Ovary (tissue), 3 donors: ENCODE results near the gene REPS2.

Source experiments
- CTCF ChIP-seq, 3 donors: fragments of 450-650 bp in 2 of 3; fragments of 200-600 bp in 1 of 3; IDR thresholded peaks; one replicate each; pipeline versions ENCODE4 v1.5.1 to v1.8.0; 2016 to 2022; ENCODE audit warnings: antibody characterized with exemption in 3 of 3, mild to moderate bottlenecking in 1 of 3
- POLR2A ChIP-seq: fragments of 450-650 bp; IDR thresholded peaks from one replicate; pipeline ENCODE4 v1.6.1; 2017; ENCODE audit warnings: antibody characterized with exemption, mild to moderate bottlenecking, moderate library complexity
- donor health status: DM: no; HTN: no; CAD: no.

GRCh38 chrX:17164941-17165340 lies 218.5 kb downstream of the REPS2 start:
- TF ChIP-seq CTCF (IDR thresholded peaks at IDR 0.05) = no peak
- TF ChIP-seq POLR2A = no peak
